ENCODE measurements around the gene SP8.

The SP8 gene

DNA sequence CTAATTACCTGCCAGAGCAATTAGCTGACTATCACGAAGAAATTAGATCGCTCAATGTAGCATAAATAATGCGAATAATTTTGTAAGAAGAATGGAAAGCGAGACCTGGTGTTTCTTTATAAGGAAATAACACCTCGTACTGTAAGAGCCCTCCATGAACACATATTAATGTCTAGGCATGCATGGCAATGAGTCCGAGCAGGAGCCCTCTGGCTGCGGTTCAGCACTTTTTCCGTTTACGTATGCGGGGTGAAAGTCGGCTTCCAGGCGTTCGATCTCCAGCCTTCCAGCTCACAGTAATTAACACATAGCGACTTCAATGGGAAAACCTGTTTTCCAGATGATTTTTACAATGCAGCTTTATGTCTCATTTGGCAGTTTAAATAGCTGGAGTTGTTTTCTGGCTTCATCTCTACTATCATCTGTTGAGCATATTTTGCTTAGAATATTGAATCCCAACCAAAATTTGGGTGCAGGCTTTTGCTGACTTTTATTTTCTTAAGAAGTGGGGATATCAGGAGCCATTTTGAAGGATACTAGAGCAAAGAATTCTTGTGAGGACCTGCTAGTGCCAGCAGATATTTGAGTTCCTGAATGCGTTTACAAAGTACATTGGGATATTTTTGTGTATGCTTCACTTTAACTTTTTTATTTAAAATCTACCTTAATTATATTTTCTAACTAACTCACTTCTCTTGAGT is 7.2 kb upstream of the SP8 start:
- DNase-seq: peak; percentile 51

DNA sequence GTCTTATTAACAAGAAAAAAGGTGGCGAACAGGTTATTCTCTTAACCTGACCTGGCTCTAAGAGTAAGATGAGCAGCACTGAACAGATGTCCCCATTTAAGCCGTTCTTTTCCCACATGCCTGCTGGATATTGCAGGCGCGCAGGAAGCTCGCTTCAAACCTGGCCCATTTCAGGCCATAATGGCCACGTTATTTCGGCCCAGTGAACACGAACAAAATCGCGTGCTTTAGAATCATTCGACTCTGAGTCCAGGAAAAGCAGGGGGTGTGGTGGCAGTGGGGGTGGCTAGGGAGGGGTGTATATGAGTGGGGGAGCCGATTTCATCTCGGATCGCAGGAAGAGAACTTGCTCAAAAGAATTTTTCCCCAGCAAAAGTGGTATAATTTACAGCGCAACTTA is 6.6 kb upstream of the SP8 start:
- DNase-seq: peak; percentile 81

DNA sequence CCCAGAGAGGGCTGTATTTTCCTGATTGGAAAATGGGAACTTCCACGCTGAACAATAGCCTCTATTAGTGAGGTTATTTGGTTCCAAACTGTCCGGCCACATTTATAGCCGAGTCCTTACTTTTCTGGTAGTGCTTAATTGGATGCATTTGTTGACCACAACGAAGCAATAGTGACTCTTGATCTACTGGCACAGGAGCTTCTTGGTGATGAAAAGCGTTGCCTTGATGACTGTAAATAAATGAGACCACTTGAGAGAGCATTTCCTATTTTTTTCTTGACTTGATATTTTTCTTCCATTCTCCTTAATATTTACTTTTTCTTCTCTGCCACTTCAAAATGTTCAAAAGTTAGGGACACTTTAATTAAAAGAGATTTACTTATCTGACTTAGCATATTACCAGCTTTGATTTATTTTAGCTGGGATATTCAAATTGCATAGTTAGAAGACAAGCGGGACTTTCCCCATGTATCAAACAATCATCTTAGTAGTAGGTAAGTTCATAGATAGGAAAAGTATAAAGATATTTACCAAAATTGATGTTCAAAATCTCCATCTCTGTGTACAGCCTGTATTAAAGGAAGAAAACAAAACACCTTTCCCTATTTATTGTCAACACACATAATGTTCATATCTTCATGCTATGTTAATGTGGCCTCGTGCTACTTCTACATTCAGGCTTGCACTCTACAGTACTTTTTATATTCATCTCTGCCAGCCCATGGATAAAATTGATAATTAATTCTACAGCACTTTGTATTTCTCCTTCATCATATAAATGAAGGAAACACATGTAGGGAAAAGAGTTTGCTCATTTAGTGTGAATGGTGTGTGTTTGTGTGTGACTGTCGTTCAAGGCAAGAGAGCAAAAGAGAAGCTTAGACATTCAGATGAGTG is 5.1 kb upstream of the SP8 start:
- peak; percentile 41 for DNase-seq

DNA sequence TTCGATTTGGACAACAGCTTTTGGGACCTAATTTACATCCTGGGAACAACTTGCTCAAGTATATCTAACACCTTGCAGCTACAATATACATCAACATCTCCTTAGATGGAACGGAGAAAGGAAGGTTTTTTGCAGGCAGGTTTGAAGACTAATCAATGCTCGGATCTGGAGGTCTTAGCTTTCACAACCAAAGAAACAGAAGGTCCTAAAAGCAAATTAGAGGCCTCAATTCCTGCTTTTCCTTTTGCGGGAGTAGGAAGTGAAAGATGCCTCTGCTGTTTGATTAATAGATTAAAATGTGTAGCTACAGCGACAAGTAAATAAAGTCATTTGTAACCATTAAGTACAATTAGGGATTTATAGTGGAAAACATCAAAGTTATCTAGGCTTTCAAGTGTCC is 3.7 kb upstream of the SP8 start:
- no peak for DNase-seq

DNA sequence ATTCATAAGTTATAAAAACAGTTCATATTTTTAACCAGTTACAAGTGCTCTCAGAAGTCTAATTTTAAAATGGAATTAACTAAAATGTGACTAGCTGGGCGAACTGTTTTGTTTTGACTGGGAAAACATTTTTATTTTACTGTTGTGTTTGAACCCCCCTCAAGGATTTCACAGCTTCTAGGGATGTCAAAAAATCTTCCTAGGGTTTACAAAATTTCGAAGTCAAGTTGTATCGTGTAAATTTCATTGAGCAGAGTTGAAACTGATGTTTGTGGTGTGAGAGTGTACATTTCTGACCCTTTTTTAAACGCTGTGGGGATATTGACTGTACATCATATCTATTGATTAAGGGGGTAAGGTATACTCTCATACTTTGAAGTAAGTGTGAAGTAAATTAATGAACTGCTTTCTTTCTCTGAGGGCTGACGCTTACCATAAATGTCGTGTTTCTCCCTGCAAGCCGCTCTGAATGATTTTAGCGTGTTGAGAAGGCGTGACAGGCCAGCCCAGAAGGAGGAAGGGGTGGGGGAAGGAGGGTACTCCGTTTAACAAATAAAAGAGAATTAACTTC is 1.8 kb upstream of the SP8 start:
- no peak for DNase-seq

DNA sequence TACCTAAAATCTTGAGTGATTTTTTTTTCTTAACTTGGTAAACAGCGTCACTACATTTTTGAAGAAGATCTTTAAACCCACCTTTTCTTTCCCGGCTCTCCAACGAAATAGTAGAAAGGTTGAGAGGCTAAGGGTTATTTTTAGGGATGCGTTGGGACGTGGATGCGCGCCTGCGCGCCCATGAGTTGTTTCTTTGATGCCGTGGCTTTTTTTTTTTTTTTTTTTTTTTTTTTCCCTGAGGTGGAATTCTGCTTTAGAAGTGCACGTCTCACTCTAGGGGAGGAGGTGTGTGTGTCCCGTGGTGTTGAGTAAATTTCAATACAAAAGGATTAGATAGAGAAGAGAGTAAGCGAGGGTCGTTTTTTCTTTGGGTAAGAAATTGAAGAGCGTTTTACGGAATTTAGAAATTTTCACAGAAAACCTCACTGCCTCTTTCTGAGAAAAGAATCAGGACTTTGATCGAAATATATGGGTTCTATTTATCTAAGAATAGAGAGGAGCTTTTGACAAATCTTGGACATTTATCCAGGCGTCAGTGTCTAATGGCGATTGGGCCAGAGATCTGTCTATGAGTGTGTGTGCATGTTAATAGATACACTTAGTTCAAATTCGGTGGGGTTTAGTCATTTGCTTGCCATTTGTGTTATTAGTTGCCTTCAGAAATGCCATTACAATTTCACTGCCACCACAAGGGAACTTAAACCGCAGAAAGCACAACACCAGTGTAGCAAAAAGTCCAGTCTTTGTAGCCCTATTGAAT is 1.2 kb upstream of the SP8 start:
- DNase-seq: no peak

DNA sequence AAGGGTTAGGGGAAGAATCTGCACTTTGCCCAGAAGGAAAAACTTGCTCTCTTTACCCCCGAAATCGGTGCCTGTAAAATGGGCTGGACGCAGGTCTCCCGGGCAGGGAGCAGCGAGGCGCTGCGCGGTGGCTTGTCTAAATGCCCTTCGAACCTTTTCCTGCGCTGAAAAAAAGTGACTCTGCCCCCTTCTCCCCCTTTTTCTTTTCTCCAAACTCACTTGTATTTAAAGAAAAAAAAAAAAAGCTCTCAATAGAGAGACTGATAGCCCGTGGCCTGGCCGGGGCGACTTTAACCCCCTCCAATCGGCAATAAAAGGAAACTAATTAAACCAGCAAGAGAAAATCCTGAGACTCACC is 286 bp downstream of the SP8 start:
- no peak for DNase-seq

DNA sequence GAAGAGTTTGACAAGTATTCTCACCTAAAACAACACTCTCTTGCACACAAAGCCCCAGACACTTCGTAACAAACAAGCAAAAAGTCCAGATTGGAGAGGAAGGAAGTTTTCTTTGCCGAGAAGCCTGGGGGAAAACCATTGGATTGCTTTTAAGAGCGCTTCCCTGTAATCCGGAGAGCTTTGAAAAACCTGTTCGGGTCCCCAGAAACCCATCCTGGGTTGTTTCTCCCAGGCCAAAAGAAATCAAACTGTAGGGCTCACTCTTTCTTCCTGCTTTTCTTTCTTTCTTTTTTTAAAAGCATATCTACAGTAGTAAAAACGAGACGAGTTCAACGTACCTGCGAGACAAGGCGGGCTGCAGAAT is 655 bp downstream of the SP8 start:
- DNase-seq: no peak

DNA sequence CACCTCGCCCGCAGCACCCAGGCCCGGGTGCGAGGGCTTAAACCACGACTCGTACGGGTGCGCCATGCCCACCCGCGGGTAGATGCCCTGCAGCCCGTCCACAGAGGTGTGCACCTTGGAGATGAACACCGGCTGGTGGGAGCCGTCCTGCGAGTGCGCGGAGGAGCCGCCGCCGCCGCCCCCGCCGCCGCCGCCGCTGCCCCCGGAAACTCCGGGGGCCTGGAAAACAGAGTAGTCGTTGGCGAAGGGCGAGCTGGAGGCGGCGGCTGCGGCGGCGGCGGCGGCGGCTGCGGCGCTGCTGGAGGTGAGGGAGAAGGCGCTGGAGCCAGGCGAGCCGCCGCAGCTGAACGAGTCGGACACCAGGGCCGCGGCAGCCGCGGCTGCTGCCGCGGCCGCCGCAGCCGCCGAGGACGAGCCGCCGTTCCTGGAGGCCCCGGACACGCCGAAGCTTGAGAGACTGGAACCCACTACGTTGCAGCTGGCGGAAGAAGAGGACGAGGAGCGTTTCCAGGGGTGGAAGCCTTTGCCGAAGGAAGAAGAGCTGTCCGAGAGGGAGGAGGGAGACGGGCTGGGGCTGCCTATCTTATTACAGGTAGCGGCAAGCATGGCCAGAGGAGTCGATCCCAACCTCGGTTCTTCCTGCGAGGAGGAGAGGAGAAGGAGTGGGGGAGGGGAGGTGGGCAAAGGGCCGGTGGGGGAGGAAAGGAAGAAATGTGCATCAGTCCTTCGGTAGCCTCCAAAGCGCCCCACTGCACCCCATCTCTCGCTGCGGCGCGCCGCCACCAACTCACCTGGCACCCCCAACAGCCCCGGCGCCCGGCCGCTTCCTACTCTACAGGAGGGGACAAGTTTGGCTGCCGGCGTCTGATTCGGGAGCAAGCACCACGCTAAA is 1.3 kb downstream of the SP8 start:
- DNase-seq: no peak

DNA sequence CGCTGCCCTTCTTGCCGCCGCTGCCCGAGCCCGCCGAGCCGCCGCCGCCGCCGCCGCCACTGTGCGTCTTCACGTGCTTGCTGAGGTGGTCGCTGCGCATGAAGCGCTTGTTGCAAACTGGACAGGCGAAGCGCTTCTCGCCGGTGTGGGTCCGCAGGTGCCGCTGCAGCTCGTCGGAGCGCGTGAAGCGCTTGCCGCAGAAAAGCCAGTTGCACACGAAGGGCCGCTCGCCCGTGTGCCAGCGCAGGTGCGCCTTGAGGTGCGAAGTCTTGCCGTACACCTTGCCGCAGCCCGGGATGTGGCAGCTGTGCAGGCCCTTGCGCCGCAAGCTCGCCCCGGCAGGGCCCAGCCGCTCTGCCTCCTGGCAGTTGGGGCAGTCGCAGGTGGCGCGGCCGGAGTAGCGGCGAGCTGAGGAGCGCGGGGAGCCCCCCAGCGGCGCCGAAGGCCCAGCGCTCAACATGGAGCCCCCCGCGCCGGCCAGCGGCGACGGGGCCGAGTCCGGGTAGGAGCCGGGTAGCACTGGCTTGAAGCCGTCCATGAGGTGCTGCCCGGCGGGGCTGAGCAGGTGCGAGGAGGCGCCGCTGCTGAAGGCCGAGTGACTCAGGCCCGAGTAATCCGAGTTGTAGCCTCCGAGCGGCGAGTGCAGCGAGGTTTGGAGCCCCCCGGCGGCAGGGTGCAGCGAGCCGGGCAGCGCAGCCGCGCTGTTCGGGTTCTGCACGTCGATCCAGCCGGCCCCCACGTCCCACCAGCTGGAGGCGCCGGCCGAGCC is 2.1 kb downstream of the SP8 start:
- no peak for DNase-seq

DNA sequence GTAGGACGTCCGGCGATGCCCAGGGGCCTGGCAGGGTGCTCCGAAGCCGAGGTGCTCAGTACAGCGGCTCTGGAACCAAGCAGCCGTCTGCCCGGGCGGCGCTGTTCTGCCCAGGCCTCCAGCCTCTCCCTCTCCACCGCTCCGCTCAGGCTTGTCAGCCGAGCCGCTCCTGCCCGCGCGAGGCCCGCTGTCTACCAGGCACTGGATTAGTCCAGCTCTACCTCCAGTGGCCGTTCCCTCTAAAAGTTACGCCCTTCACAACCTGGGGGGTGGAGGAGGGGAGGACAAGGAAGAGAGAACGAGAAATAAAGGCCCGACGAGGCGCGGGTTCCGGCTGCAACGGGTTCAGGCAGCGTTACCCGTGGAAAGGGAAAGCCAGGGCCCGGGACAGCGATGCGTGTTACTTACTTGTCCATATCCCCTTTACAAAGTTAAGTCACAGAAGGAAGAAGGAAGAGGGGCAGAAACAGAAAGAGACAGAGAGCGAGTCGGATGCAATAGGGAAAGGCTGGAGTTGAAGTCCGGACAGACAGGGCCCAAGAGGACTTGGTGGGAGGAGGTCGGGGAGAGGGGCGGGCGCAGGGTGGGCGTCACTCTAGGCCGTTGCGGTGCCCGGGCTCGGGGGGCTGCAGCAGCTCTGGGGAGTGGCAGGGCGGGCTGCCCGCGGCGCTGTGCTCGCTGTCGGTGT is 2.8 kb downstream of the SP8 start:
- DNase-seq: no peak

DNA sequence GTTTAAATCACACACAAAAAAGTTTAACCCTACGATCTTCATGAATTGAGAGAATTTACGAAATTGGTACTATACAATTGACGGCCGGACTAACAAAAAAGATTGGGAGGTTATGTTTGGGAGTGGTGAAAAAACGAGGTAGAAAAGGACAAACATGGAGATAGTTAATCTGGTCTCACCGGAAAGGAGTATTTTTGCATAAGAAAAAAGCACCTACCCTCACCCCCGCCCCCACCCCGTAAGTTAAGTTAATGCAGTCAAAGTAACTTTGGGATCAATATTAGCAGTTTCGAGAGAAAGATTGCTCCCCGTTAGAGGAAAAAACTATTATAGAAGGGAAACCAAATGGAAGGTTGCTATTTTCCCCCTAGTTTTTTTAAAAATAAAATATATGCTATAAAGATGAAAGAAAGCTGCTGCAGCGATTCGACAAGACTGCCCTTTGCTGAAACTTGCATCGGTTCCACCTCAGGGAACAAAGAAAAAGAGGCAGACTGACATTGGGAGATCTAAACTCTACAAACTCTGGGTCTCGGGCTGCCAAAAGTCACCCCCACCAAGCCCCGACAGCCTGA is 3.5 kb downstream of the SP8 start:
- DNase-seq: no peak

DNA sequence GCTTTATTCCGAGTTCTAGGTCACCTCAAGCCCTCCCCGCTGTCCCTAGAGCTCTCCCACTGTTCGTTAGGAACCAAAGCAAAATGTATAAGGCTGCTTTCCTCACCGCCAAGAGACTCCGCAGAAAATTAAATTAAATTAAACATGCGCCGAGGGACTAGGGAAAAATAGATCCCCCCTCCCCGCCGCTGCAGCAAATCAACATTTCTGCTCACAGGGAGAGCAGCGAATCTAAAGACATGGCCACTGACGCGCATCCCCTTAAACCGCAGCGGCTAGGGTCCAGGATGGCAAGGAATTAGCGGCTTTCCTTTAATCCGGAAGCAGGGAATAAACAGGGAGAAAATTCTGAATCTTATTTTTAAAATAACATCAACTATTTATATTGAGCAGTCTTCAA is 7.6 kb downstream of the SP8 start:
- no peak for DNase-seq

DNA sequence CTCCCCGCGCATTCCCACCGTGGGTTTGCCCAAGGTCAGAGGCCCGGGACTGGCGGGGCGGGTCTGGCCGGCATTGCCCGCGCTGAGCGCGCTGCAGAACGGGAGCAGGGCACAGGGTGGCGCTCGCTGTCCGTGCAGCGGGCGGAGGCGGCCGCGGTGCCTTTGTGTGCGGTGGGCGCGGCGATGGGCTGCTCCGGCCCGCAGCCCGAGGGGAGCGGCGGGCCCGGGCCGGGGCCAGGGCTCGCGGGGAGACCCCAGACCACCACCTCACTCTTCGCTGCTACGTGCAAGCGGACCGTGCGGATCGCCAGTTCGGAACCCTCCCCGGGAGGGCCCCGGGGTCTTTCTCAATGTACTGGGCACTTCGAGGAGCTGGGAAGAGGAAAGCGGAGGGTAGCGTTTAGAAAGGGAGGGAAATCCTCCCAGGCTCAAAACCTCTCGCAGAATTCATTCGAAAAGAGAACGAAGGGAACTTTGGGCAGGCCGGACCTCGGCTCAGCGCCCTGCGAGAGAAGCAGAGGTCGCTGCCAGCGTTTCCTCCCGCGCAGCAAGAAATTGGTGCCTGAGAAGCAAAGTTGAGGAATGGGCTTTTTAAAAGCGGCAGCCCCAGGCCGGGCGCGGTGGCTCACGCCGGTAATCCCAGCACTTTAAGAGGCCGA is 8.5 kb downstream of the SP8 start:
- DNase-seq: no peak

DNA sequence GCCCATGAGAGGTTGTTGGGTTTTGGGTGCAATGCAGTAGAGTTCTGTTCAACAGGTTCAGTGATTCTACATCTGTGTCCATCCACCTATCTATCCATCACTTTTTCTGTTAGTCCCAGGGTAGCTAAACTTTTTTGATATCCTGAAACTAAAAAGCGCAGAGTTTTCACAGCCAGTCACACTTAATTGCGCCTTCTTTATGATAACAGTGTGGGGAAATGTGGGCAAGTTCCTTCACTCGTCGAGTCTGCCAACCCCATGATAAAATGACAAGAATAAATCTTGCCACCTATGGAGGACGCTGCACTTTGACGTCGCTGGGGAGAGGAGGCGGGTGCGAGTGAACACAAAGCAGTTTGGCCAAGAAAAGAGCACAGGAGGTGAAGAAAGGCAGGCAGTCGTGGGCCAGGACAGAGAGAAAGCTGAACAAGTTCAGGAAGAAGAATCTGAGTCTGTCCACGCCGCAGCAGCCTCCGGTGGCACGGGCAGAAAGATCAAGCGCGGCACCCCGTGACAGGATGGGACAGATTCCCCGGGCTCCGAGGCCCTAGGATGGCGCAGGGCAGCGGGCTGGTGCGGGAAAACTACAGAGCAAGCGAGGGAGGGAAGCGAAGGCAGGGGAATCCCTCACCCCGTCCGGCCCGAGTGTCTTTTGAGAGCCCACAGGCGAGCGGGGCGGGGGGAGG is 9.2 kb downstream of the SP8 start:
- DNase-seq: no peak

DNA sequence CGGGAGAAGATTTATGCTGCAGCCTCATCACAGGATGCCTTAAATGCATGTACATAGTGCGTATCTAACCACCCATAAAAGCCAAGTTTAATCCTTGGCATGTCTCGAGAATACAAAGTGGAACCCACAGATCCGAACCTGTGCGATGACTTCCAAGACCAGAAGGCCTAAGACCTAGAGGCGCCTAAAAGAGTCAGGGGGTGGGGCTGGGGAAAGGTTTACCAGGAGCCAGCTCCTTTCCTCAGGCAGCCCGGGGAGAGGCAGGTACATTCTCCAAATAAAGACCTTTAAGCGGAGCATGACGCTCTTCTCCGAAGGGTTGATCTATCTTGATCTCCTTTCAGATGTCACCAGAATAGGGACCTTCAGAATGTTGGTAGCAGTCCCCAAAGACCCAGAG is 9.7 kb downstream of the SP8 start:
- no peak for DNase-seq

DNA sequence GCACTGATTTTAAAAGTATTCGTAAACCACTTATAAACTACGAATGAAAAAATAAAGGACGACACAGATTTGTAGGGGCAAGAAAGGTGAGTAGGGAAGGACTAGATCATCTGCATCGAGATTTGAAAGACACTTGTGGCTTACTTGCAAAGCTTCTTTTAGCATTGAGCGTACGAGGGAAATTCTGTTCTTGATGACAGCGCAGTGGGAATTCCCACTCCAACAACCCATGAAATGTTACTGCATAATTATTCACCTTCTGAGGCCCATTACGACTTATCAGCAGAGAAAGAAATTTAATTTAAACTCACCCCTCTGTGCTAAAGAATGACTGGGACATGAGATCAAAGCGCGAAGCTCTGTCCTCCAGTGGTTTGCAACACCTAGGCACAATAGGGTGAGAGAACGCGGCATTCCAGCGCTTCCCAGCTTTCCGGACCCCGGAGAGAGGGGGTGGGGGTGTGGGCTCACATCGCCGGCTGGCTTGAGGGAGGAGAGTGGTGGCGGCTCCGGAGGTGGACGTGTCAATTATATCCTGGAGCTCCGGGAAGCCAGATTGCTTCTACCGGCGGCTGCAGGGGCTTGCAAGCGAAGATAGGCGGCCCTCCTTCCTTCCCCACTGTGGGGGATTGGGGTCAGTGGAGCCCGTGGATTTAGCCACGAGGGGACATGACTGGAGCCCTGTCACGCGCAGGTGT is 10.3 kb downstream of the SP8 start:
- no peak for DNase-seq

DNA sequence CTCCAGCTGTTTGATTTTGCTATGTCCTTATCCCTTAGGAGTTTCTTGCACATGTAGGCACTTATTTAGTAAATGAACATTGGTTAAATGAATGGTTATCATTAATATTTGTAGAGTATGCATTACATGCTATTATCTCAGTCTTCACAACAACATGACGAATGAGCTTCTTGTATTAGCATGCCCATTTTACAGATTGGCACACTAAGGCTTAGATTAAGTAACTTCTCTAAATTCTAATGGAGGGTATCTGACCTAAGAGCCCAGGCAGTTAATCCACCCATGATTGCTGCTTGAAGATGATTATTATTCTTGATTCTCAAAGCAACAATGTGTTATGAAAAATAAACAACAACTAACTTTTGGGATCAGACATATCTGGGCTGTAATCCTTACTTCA is 32.7 kb downstream of the SP8 start:
- no peak for DNase-seq

DNA sequence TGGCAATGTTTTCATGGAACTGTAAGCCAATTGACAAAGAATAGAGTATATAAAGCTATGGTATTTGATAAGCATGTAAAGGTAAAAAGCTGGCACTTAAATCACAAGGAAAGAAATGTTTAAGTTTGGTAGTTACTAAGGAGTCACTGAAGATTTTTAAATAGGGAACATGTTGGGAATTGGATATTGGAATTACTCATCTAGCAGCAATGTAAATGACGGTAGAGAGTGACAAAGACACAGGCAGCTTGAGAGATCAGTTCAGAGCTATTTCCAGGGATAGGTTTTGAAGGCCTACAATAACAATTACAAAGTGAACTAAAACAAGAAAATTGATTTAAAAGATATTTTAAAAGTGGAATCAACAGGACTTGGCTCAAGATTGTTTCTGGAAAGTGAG is 36.8 kb downstream of the SP8 start:
- no peak for DNase-seq
